ENCODE results near the gene LCN6.

LCN6 gene

GRCh38 chr9:136694163-136694871 lies 54.0 kb downstream of the LCN6 start:
- H3K4me3 ChIP-seq (ENCODE audit: low read depth, low read length), result no peak overlapping the region

Measured in iPS-11a (cell line).